ENCODE results near the gene RASAL3.
"Not testable (repeated sequence)": the region's sequence is repeated elsewhere in the genome, so short reads cannot be mapped to it uniquely, and the experiment has no call there.

The RASAL3 gene

DNA sequence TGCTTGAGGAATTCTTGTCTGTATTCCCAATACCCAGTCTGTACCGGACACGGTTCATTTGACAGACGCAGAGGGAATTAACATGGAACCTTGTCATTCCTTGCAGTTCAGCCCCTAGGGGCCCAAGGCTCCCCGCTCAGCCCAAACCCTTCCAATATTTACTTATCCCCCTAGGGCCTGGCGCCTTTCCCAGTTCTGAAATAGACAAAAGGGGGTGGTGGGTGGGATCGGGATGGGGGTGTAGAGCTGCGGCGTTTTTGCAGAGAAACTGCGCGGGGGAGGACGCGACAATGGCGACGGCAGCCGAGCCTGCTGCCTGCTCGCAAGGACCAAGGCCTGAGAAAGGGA, 46.1 kb downstream of the RASAL3 start:
- no peaks in the 10 kb centered on the region for H3K27me3 Mint-ChIP-seq
- H3K27ac Mint-ChIP-seq, result peak overlapping the region; percentile 100
- no peak for ATAC-seq (replicated peaks)
- peaks cover 27 to 36% of the 10 kb centered on the region in 2 donors for H3K36me3 Mint-ChIP-seq
- peaks cover 26 to 39% of the 10 kb centered on the region in 2 donors for H3K4me1 Mint-ChIP-seq
- no peak for DNase-seq
- H3K4me3 Mint-ChIP-seq, result peak overlapping the region; percentile 98 to 99
- H3K9me3 Mint-ChIP-seq, result no peaks in the 10 kb centered on the region

DNA sequence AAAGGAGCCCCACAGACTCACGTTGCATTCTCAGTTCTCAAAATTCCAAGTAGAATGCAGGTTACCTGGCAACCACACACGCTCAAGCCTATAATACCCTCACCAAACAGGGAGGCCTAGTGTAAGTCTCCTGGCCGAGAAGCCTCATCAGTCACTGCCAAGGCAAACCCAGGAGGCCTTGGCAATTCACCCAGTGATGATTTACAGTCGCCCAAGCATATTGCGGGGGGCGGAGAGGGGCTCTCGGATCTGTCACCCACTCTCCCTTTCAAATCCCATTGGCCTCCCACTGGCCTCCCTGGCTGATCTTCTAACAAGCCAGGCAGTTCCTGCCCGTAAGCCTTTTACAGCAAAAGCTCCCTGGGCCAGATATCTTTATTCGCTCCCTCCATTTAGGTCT, 46.6 kb downstream of the RASAL3 start:
- Mint-ChIP-seq H3K9me3 (no peaks in the 10 kb centered on the region), H3K4me3 (peak overlapping the region; percentile 98 to 99), H3K27ac (peak overlapping the region; percentile 100), H3K4me1 (peaks cover 30 to 39% of the 10 kb centered on the region in 2 donors), H3K27me3 (no peaks in the 10 kb centered on the region), H3K36me3 (peaks cover 22 to 31% of the 10 kb centered on the region in 2 donors)
- DNase-seq (no peak), ATAC-seq (replicated peaks) (no peak)

DNA sequence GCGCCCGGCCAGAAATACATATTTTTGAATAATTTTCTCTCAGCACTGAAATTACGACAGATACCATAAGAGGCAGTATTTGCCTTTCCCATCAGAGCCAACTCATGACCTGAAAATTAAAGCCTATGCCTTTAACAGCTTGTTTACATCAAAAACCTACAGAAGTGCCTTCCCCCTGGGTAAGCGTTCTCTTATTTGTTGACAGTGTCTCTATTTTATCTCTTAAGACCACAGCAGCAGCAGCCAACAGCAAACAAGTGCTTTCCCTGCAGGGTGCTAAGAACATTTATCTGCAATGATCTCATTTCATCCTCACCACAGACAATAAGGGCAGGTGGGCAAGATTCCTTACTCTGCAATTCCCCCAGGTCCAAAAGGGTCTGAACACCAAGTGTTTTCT, 51.5 kb downstream of the RASAL3 start:
- H3K4me3 Mint-ChIP-seq, result no peak overlapping the region
- peaks cover 23 to 30% of the 10 kb centered on the region in 2 donors for H3K4me1 Mint-ChIP-seq
- no peaks in the 10 kb centered on the region for H3K9me3 Mint-ChIP-seq
- H3K36me3 Mint-ChIP-seq, result peaks cover 20 to 30% of the 10 kb centered on the region in 2 donors
- no peak for ATAC-seq (replicated peaks)
- H3K27me3 Mint-ChIP-seq, result no peaks in the 10 kb centered on the region
- DNase-seq, result no peak
- H3K27ac Mint-ChIP-seq, result no peak overlapping the region

DNA sequence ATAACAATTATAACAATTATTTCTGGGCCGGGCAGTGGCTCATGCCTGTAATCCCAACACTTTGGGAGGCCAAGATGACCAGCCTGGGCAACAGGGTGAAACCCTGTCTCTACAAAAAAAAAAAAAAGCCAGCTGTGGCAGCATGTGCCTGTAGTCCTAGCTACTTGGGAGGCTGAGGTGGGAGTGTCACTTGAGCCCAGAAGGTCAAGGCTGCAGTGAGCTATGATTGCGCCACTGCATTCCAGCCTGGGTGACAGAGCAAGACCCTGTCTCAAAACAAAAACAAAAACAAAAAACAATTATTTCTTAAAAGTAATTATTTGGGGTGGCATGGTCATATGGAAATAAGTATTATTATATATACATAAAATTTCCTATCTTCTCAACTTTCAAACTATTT, 53.0 kb downstream of the RASAL3 start:
- Mint-ChIP-seq H3K36me3 (peaks cover 17 to 26% of the 10 kb centered on the region in 2 donors), H3K4me1 (peaks cover 13 to 20% of the 10 kb centered on the region in 2 donors)
- not testable (repeated sequence) for H3K27me3 Mint-ChIP-seq; DNase-seq; H3K9me3 Mint-ChIP-seq; ATAC-seq (replicated peaks); H3K4me3 Mint-ChIP-seq; H3K27ac Mint-ChIP-seq

DNA sequence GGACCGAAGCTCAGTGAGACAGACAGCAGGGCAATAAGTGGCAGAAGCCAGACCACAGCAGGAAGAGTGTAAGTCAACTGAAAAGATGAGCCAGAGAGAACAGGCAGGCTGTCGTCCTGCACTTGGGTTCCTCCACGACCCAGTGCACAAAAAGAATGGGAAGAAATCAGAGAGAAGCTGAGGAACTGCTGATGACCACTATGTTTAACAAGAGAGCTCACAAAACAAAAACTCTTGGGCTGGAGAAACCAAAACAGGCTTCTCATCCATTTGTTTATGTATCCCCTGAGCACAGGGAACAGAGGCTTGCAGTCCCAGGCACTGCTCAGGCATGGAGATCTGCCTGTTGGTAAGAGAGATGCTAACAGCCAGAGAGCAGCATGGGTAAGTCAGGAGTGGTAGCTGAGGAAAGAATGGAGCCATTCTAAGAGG, 59.5 kb downstream of the RASAL3 start:
- Mint-ChIP-seq H3K4me1 (peaks cover 22 to 28% of the 10 kb centered on the region in 2 donors), H3K36me3 (peaks cover 26 to 52% of the 10 kb centered on the region in 2 donors), H3K27me3 (no peaks in the 10 kb centered on the region), H3K27ac (peak overlapping the region; percentile 52), H3K9me3 (no peaks in the 10 kb centered on the region), H3K4me3 (peak overlapping the region in 1 of 2 donors; percentile 0)
- DNase-seq (no peak), ATAC-seq (replicated peaks) (peak; percentile 14 to 29)

DNA sequence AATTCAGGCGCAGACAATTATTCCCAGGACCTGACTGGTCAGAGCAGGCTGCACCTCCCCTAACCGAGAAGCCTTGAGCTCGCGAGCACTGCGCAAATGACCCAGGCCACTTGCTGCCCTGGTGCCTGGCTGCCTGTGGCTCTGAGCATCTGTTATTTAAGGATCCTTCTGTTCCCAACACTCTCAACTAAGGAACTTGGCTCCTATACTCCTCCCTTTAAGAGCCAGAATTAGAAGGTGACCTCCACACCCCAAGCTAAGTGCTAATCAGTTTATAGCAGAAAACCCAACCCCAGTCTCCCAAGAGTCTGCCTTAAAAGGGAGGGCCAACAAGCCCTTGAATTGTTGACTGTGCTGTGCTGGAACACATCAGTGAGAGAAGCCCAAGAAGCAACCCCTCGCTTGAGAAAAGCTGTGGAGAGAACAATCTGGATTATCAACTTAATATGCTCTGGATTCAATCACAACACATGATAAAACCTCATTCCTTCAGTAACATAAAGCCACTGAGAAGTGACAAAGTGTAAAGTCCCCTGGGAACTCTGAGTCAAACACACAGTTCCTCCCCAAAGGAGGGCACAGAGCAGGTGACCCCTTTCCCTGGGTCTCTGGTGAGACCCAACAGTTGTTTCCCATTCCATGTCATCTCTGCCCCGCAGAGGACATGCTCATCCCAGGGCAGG, 60.1 kb downstream of the RASAL3 start:
- no peaks in the 10 kb centered on the region for H3K9me3 Mint-ChIP-seq
- peaks cover 22 to 28% of the 10 kb centered on the region in 2 donors for H3K4me1 Mint-ChIP-seq
- H3K27me3 Mint-ChIP-seq, result no peaks in the 10 kb centered on the region
- peak overlapping the region; percentile 52 for H3K27ac Mint-ChIP-seq
- peak; percentile 46 to 54 for ATAC-seq (replicated peaks)
- H3K36me3 Mint-ChIP-seq, result peaks cover 30 to 46% of the 10 kb centered on the region in 2 donors
- DNase-seq, result no peak
- peak overlapping the region in 1 of 2 donors; percentile 0 for H3K4me3 Mint-ChIP-seq

DNA sequence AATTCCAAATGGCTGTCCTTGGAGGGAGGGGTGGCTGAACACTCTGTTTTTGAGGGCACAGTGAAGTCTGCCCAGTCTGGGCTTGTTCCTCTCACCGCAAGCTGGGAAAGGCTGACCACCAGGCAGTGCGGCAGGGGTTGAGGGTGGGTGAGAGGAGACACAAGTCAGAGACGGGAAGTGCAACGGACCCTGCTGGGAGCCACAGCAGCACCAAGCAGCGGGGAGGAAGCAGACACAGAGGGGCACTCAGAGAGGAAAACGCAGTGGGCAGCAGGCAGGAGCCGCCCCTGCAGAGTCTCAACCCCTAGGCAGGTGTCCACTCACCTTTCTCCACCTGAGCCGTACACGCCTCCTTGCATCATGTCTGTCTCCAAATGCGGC, 61.2 kb downstream of the RASAL3 start:
- Mint-ChIP-seq H3K27me3 (no peaks in the 10 kb centered on the region), H3K36me3 (peaks cover 28 to 41% of the 10 kb centered on the region in 2 donors), H3K27ac (peak overlapping the region; percentile 25)

DNA sequence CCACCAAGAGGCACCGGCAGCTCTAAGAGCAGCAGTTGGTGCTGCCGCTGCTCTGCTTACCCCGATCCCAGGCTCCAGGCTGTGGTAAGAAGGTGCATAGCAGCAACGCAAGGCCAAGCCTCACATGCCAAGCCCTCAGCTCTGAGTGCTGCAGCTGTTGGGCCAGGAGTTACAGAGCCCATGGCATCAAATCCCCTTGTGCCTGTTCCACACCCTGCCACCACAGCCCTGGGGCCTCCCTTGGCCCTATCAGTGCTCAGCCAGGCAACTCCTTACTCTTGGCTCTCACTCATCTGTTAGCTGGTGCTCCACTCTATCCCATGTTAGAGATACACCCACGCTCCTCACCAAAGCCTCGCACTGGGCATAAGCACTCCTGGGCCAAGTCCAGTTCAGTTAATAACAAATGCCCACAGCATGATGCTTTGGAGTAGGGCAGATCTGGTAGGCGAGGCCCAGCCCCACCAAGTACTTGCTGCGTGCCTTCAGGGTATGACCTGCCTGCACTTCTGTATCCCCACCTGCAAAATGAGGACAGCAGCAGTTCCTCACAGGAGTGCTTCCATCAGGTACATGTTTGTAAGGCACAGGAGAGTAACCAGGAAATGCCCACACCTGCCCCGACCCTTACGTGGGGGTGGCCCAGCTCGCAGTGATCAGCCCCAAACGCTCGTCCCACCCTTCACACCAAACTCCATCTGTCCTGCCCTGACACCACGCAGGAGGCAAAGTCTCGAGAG, 61.8 kb downstream of the RASAL3 start:
- H3K4me1 Mint-ChIP-seq, result peaks cover 22 to 28% of the 10 kb centered on the region in 2 donors
- DNase-seq (no peak), ATAC-seq (replicated peaks) (no peak)
- peak overlapping the region; percentile 25 for H3K27ac Mint-ChIP-seq
- no peaks in the 10 kb centered on the region for H3K9me3 Mint-ChIP-seq
- no peaks in the 10 kb centered on the region for H3K27me3 Mint-ChIP-seq
- no peak overlapping the region for H3K4me3 Mint-ChIP-seq
- peaks cover 30 to 47% of the 10 kb centered on the region in 2 donors for H3K36me3 Mint-ChIP-seq

More for the DNA sequence above, 61.2 kb downstream of the RASAL3 start:
- peaks cover 22 to 28% of the 10 kb centered on the region in 2 donors for H3K4me1 Mint-ChIP-seq
- DNase-seq, result no peak
- ATAC-seq (replicated peaks), result no peak
- no peak overlapping the region for H3K4me3 Mint-ChIP-seq
- no peaks in the 10 kb centered on the region for H3K9me3 Mint-ChIP-seq

Data from stimulated activated naive B cell treated with anti-CD40 and anti-IgM and Interleukin-4, amounts not matched to agents 10 μg/mL and 1 μg/mL and 100 μg/mL, for 72 hours (primary cell).